Cardiac muscle cell (in vitro differentiated cells and primary cell): ENCODE measurements around the gene PDCD4. TPM values are rescaled to one million over a fixed set of nuclear protein-coding genes. Genes with fewer than 3 reads are reported as not detected.

Experiments used
- DNase-seq, 2 donors: peaks; one replicate each; pipeline versions ENCODE4 v3.0.0 to v3.0.0-alpha.2; 2010 to 2017; ENCODE audit warnings: low read depth in 1 of 2, low spot score in 1 of 2
- H3K27ac ChIP-seq: fragments of 200-600 bp; sonication (generic); 2 replicates; pipeline ENCODE4 v1.5.1; 2016
- H3K27me3 ChIP-seq: fragments of 200-600 bp; sonication (generic); 2 replicates; pipeline ENCODE4 v1.6.0; 2016; ENCODE audit warnings: control low read depth
- H3K36me3 ChIP-seq: fragments of 200-600 bp; sonication (generic); 2 replicates; pipeline ENCODE4 v1.5.1; 2016; ENCODE audit warnings: control low read depth
- H3K4me1 ChIP-seq: fragments of 200-600 bp; sonication (generic); 2 replicates; pipeline ENCODE4 v1.8.1; 2017; ENCODE audit warnings: low read depth, mild to moderate bottlenecking, mixed run types
- H3K4me3 ChIP-seq: fragments of 200-600 bp; sonication (generic); 2 replicates; pipeline ENCODE4 v1.5.1; 2016; ENCODE audit warnings: mild to moderate bottlenecking
- H3K9me3 ChIP-seq: fragments of 200-600 bp; sonication (generic); 2 replicates; pipeline ENCODE4 v1.5.1; 2017; ENCODE audit warnings: low read depth, mild to moderate bottlenecking, control low read depth
- polyA plus RNA-seq: library from polyadenylated mRNA; unstranded; fragments of >200 nt; fragmentation: Nextera tagmentation; extraction: Ambion mirVana; gene quantifications from 2 replicates; pipeline ENCODE4 v1.2.1, GENCODE V29; 2016
- total RNA-seq: library from RNA; depleted of rRNA; stranded (reverse); fragments of >200 nt; gene quantifications from 2 replicates; pipeline ENCODE4 v1.2.3, GENCODE V29; 2016
- TF ChIP-seq, protein P1 (sequence below): IDR thresholded peaks from 2 replicates; pipeline ENCODE4 v1.5.1; 2012; ENCODE audit warnings: low read depth, mild to moderate bottlenecking, low read length

Gene PDCD4
- total and polyA plus RNA-seq, 2 experiments from 2014 or later, result 84.9 to 98.7 TPM

DNA sequence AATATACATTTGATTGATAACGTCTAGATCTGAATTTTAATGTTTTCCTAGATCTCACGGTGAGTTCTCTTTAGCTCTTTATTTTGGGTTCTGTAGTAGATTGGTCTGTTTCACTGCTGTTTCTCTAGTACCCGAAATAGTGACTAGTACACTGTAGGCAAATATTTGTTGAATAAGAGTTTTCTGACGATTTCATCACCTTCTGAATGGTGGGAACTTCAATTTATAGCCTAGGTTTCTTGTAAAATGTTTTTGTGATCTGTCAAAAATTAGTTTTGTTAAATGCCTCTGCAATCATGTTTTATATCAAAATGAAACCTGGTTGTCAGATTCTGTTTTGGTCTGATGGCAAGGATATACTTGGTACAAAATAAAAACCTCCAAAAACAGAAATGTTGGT lies 10.2 kb downstream of the PDCD4 start:
- DNase-seq, result no peak
- no peak overlapping the region for H3K4me3 ChIP-seq
- H3K9me3 ChIP-seq, result no peaks in the 10 kb centered on the region
- peaks cover 60% of the 10 kb centered on the region for H3K36me3 ChIP-seq
- TF ChIP-seq, protein P1, sequence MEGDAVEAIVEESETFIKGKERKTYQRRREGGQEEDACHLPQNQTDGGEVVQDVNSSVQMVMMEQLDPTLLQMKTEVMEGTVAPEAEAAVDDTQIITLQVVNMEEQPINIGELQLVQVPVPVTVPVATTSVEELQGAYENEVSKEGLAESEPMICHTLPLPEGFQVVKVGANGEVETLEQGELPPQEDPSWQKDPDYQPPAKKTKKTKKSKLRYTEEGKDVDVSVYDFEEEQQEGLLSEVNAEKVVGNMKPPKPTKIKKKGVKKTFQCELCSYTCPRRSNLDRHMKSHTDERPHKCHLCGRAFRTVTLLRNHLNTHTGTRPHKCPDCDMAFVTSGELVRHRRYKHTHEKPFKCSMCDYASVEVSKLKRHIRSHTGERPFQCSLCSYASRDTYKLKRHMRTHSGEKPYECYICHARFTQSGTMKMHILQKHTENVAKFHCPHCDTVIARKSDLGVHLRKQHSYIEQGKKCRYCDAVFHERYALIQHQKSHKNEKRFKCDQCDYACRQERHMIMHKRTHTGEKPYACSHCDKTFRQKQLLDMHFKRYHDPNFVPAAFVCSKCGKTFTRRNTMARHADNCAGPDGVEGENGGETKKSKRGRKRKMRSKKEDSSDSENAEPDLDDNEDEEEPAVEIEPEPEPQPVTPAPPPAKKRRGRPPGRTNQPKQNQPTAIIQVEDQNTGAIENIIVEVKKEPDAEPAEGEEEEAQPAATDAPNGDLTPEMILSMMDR, result no peak
- H3K27ac ChIP-seq, result no peak overlapping the region
- H3K4me1 ChIP-seq, result peaks cover 11% of the 10 kb centered on the region
- no peaks in the 10 kb centered on the region for H3K27me3 ChIP-seq

DNA sequence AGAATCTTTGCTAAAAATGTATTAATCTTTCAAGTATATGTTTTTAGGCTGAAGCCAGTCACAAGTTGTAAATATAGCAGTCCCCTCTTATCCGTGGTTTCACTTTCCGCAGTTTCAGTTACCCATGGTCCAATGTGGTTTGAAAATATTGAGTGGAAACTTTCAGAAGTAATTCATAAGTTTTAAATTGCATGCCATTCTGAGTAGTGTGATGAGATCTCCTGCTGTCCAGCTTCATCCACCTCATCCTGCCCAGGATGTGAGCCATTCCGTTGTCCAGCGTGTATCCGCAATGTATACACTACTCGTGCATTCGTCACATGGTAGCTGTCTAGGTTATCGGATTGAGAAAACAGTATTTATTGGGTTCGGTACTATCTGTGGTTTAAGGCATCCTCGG lies 12.2 kb downstream of the PDCD4 start:
- H3K27me3 ChIP-seq, result no peaks in the 10 kb centered on the region
- no peak overlapping the region for H3K4me3 ChIP-seq
- TF ChIP-seq, protein P1, result no peak
- H3K36me3 ChIP-seq, result peaks cover 68% of the 10 kb centered on the region
- no peak for DNase-seq
- H3K27ac ChIP-seq, result no peak overlapping the region
- no peaks in the 10 kb centered on the region for H3K9me3 ChIP-seq
- peaks cover 11% of the 10 kb centered on the region for H3K4me1 ChIP-seq

DNA sequence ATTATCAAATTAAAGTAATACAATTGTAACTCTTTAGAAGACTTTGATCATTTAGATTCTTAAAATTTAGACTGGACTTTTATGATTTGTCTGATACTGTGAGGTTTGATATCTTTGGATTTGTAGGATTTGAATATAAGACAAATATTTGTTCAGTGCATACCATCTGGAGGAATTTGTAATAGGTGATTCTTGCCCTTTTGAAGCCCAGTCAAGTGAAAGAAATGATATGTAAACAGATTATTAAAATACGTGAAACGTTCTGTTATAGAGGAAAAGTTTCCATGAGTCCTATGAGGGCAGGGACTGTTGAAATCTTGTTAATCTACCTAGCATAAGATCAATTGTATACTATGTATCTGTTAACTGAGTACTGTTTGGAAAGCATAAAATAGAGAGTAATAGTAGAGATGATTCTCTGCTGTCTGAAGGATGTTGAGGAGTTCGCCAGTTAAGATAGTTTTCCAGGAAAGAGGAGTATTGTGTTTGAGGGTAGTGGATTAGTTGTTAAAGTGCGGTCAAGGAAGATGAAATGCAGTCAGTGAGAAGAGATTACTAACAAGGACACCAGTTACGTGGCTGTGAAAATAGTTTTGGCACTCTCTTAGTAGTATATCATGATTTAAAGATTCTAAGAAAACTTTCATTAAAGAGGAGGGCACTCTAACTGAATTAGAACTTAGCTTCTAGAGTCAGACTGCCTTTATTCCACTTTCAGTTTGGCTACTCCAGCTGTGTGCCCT lies 14.4 kb downstream of the PDCD4 start:
- peak overlapping the region; percentile 7 for H3K27ac ChIP-seq
- H3K4me3 ChIP-seq, result no peak overlapping the region
- H3K36me3 ChIP-seq, result peaks cover 80% of the 10 kb centered on the region
- no peaks in the 10 kb centered on the region for H3K9me3 ChIP-seq
- TF ChIP-seq, protein P1, result no peak
- H3K4me1 ChIP-seq, result no peaks in the 10 kb centered on the region
- DNase-seq, result no peak
- H3K27me3 ChIP-seq, result no peaks in the 10 kb centered on the region

DNA sequence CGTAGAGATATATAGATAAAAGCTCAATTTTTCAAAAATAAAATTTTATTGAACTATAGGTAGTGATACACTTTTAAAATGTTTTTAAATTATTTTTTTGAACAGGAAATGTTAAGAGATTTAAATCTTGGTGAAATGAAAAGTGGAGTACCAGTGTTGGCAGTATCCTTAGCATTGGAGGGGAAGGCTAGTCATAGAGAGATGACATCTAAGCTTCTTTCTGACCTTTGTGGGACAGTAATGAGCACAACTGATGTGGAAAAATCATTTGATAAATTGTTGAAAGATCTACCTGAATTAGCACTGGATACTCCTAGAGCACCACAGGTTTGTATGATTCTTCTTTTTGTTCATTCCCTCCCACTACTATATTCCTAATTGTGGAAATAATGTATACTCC lies 15.8 kb downstream of the PDCD4 start:
- H3K36me3 ChIP-seq, result peaks cover 70% of the 10 kb centered on the region

DNA sequence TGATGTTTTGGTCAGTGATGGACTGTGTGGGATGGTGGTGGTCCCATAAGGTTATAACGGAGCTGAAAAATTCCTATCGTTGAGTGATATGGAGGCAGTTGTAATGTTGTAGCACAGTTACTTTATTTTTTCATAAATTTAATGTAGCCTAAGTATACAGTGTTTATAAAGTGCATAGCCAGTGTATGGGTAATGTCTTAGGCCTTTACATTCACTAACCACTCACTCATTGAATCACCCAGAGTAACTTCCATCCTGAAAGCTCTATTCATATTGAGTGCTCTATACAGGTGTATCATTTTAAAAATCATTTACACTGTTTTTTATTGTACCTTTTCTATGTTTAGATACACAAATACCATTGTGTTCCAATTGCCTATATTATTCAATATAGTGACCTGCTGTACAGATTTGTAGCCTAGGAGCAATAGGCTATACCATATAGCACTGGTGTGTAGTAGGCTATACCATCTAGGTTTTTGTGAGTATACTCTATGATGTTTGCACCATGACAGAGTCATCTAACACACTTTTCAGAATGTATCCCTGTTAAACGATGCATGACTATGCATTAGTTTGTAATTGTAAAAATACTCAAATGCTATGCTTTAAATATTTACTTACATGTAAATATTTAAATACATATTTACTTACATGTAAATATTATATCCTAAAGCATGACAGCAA lies 21.0 kb downstream of the PDCD4 start:
- Histone ChIP-seq H3K27me3 (no peaks in the 10 kb centered on the region), H3K9me3 (no peaks in the 10 kb centered on the region), H3K27ac (peak overlapping the region; percentile 48), H3K4me3 (no peak overlapping the region), H3K4me1 (no peaks in the 10 kb centered on the region), H3K36me3 (peaks cover 44% of the 10 kb centered on the region)
- TF ChIP-seq, protein P1, result no peak
- DNase-seq, result no peak

More for the DNA sequence above, 15.8 kb downstream of the PDCD4 start:
- DNase-seq, result no peak
- Histone ChIP-seq H3K27ac (no peak overlapping the region), H3K9me3 (no peaks in the 10 kb centered on the region), H3K4me3 (no peak overlapping the region), H3K4me1 (no peaks in the 10 kb centered on the region), H3K27me3 (no peaks in the 10 kb centered on the region)
- TF ChIP-seq, protein P1, result no peak
